H1 (cell line): Measurements from ENCODE around the gene SFXN4. TPM values are rescaled to one million over a fixed set of nuclear protein-coding genes. Genes with fewer than 3 reads are reported as not detected.

Experiments
- BRCA1 ChIP-seq: IDR thresholded peaks from 2 replicates; pipeline ENCODE4 v1.6.1; 2012; ENCODE audit warnings: low read depth, low read length, improper control_type of control experiment
- USF2 ChIP-seq: IDR thresholded peaks from 2 replicates; pipeline ENCODE4 v1.6.1; 2011; ENCODE audit warnings: low read length, improper control_type of control experiment
- polyA plus RNA-seq, 7 experiments: library from polyadenylated mRNA; depleted of rRNA in 3 of 7; stranded (reverse) in 5 of 7; unstranded in 2 of 7; fragments of >200 nt in 5 of 7; fragments of 200-250 nt in 2 of 7; gene quantifications; 1 replicate in 5 of 7; 2 replicates in 1 of 7; 4 replicates in 1 of 7; pipeline versions ENCODE4 v1.2.1 to v1.2.3, GENCODE V29; 2011 to 2013; ENCODE audit warnings: missing spikeins in 2 of 7, mixed read lengths in 2 of 7
- total RNA-seq: library from RNA; stranded (reverse); fragmentation: NEBNext Ultra II Directional; extraction: Animal tissue kit (Norgen Biotek cat#: 25700); gene quantifications from 2 replicates; pipeline ENCODE4 v1.2.1, GENCODE V29; 2021

SFXN4 gene
- total and polyA plus RNA-seq, 2 of the 8 experiments (the other 6 are each of a cell fraction or from before 2014, with no cell fraction given), result 15.4 to 21.6 TPM

GRCh38 chr10:119190954-119191785 lies 25.7 kb upstream of the SFXN4 start (continued):
- no peak for TF ChIP-seq USF2
- TF ChIP-seq BRCA1, result no peak
- TF ChIP-seq, all 59 proteins: peak for 0
